Neural cell (in vitro differentiated cells): Measurements from ENCODE around the gene TM9SF3. TPM values are rescaled to one million over a fixed set of nuclear protein-coding genes. Genes with fewer than 3 reads are reported as not detected.
A peak's percentile ranks its signal among the peaks of the same experiment; 100 is the strongest.

Experiments used
- H2AFZ ChIP-seq: fragments of 200-600, 300-800 bp; sonication (generic), shearing (Covaris generic); 2 replicates; pipeline ENCODE4 v1.6.0; 2014; ENCODE audit warnings: low read depth, mild to moderate bottlenecking, antibody characterized with exemption, low read length, moderate library complexity
- H3F3A ChIP-seq: fragments of 200-600 bp; shearing (Covaris generic); 2 replicates; pipeline ENCODE4 v1.6.1; 2016; ENCODE audit warnings: mild to moderate bottlenecking, moderate library complexity, mixed read lengths, antibody characterized with exemption, low read length; ENCODE audit not compliant: insufficient read depth, poor library complexity, severe bottlenecking
- H3K27ac ChIP-seq: fragments of 200-600, 300-800 bp; sonication (generic), shearing (Covaris generic); 2 replicates; pipeline ENCODE4 v1.5.1; 2014; ENCODE audit warnings: mild to moderate bottlenecking, low read length, moderate library complexity
- H3K27me3 ChIP-seq: fragments of 300-800, 200-600 bp; sonication (generic), shearing (Covaris generic); 2 replicates; pipeline ENCODE4 v1.6.0; 2014; ENCODE audit warnings: mild to moderate bottlenecking, low read depth, low read length, moderate library complexity; ENCODE audit not compliant: insufficient read depth
- H3K36me3 ChIP-seq: fragments of 300-800, 200-600 bp; sonication (generic), shearing (Covaris generic); 2 replicates; pipeline ENCODE4 v1.5.1; 2014; ENCODE audit warnings: mild to moderate bottlenecking, antibody characterized with exemption, low read length, moderate library complexity; ENCODE audit not compliant: insufficient read depth
- H3K4me2 ChIP-seq: fragments of 300-800, 200-600 bp; sonication (generic), shearing (Covaris generic); 2 replicates; pipeline ENCODE4 v1.6.0; 2014; ENCODE audit warnings: mild to moderate bottlenecking, low read length
- H3K4me3 ChIP-seq: fragments of 300-800, 200-600 bp; sonication (generic), shearing (Covaris generic); 2 replicates; pipeline ENCODE4 v1.5.1; 2014; ENCODE audit warnings: mild to moderate bottlenecking, low read length, moderate library complexity
- H3K79me2 ChIP-seq: fragments of 200-600 bp; shearing (Covaris generic); replicated peaks from 2 replicates; pipeline ENCODE4 v1.6.0; 2014; ENCODE audit warnings: mild to moderate bottlenecking, low read length, moderate library complexity; ENCODE audit not compliant: insufficient read depth
- H3K9ac ChIP-seq: fragments of 300-800, 200-600 bp; sonication (generic), shearing (Covaris generic); 2 replicates; pipeline ENCODE4 v1.6.1; 2016; ENCODE audit warnings: mild to moderate bottlenecking, low read length, mixed read lengths
- H3K9me2 ChIP-seq: fragments of 200-600 bp; shearing (Covaris generic); 2 replicates; pipeline ENCODE4 v1.6.1; 2016; ENCODE audit warnings: mild to moderate bottlenecking, low read length, mixed read lengths; ENCODE audit not compliant: insufficient read depth
- H3K9me3 ChIP-seq: fragments of 200-600, 300-800 bp; sonication (generic), shearing (Covaris generic); 2 replicates; pipeline ENCODE4 v1.6.1; 2016; ENCODE audit warnings: mild to moderate bottlenecking, mixed run types, low read length, moderate library complexity, mixed read lengths
- H4K20me1 ChIP-seq: fragments of 200-600 bp; shearing (Covaris generic); 2 replicates; pipeline ENCODE4 v1.6.1; 2016; ENCODE audit warnings: mild to moderate bottlenecking, mixed run types; ENCODE audit not compliant: insufficient read depth
- EP300 ChIP-seq: fragments of 450-650 bp; conservative IDR thresholded peaks from 2 replicates; pipeline ENCODE4 v1.6.1; 2014; ENCODE audit warnings: antibody characterized with exemption, mild to moderate bottlenecking, moderate library complexity; ENCODE audit not compliant: poor library complexity, severe bottlenecking
- EZH2 ChIP-seq: fragments of 200-600, 300-800 bp; shearing (Covaris generic), sonication (generic); IDR thresholded peaks from 2 replicates; pipeline ENCODE4 v1.6.1; 2014; ENCODE audit warnings: antibody characterized with exemption, low read length, borderline replicate concordance, mild to moderate bottlenecking; ENCODE audit not compliant: insufficient read depth, poor library complexity, severe bottlenecking
- MXI1 ChIP-seq: fragments of 450-650 bp; conservative IDR thresholded peaks from 2 replicates; pipeline ENCODE4 v1.6.1; 2014; ENCODE audit warnings: antibody characterized with exemption, mild to moderate bottlenecking; ENCODE audit not compliant: poor library complexity, severe bottlenecking
- POLR2AphosphoS5 ChIP-seq: IDR thresholded peaks from 2 replicates; pipeline ENCODE4 v1.6.1; 2012
- RAD21 ChIP-seq: fragments of 450-650 bp; conservative IDR thresholded peaks from 2 replicates; pipeline ENCODE4 v1.6.1; 2014; ENCODE audit warnings: antibody characterized with exemption, mild to moderate bottlenecking, moderate library complexity
- SMC3 ChIP-seq: fragments of 450-650 bp; conservative IDR thresholded peaks from 2 replicates; pipeline ENCODE4 v1.6.1; 2014; ENCODE audit warnings: antibody characterized with exemption, mild to moderate bottlenecking, moderate library complexity; ENCODE audit not compliant: poor library complexity
- TAF1 ChIP-seq: IDR thresholded peaks from 2 replicates; pipeline ENCODE4 v1.6.1; 2012; ENCODE audit warnings: low read depth
- polyA plus RNA-seq: library from polyadenylated mRNA; depleted of rRNA; stranded (reverse); fragments of >200 nt; gene quantifications from 2 replicates; pipeline ENCODE4 v1.2.3, GENCODE V29; 2014
- TF ChIP-seq, protein P1 (sequence below): IDR thresholded peaks from 2 replicates; pipeline ENCODE4 v1.6.1; 2012; ENCODE audit warnings: borderline replicate concordance
- TF ChIP-seq, protein P2 (sequence below): fragments of 450-650 bp; IDR thresholded peaks from 2 replicates; pipeline ENCODE4 v1.5.1; 2014; ENCODE audit warnings: antibody characterized with exemption, mild to moderate bottlenecking, moderate library complexity; ENCODE audit not compliant: poor library complexity, severe bottlenecking

The TM9SF3 gene
- polyA plus RNA-seq, 1 donor from 2014 or later: 66.4 TPM

- Histone ChIP-seq H3K27ac (no peak overlapping the region), H2AFZ (no peak overlapping the region), H3F3A (no peaks in the 10 kb centered on the region), H3K9ac (no peak overlapping the region), H3K4me3 (no peak overlapping the region), H4K20me1 (no peaks in the 10 kb centered on the region), H3K27me3 (no peaks in the 10 kb centered on the region), H3K9me2 (no peaks in the 10 kb centered on the region), H3K79me2 (no peaks in the 10 kb centered on the region), H3K4me2 (no peak overlapping the region), H3K36me3 (no peaks in the 10 kb centered on the region), H3K9me3 (no peaks in the 10 kb centered on the region)
- TF ChIP-seq EP300: no peak
- no peak for TF ChIP-seq POLR2AphosphoS5
- TF ChIP-seq MXI1: no peak
- TF ChIP-seq RAD21: no peak
- TF ChIP-seq TAF1: no peak
- TF ChIP-seq, protein P1, sequence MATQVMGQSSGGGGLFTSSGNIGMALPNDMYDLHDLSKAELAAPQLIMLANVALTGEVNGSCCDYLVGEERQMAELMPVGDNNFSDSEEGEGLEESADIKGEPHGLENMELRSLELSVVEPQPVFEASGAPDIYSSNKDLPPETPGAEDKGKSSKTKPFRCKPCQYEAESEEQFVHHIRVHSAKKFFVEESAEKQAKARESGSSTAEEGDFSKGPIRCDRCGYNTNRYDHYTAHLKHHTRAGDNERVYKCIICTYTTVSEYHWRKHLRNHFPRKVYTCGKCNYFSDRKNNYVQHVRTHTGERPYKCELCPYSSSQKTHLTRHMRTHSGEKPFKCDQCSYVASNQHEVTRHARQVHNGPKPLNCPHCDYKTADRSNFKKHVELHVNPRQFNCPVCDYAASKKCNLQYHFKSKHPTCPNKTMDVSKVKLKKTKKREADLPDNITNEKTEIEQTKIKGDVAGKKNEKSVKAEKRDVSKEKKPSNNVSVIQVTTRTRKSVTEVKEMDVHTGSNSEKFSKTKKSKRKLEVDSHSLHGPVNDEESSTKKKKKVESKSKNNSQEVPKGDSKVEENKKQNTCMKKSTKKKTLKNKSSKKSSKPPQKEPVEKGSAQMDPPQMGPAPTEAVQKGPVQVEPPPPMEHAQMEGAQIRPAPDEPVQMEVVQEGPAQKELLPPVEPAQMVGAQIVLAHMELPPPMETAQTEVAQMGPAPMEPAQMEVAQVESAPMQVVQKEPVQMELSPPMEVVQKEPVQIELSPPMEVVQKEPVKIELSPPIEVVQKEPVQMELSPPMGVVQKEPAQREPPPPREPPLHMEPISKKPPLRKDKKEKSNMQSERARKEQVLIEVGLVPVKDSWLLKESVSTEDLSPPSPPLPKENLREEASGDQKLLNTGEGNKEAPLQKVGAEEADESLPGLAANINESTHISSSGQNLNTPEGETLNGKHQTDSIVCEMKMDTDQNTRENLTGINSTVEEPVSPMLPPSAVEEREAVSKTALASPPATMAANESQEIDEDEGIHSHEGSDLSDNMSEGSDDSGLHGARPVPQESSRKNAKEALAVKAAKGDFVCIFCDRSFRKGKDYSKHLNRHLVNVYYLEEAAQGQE: no peak
- TF ChIP-seq, protein P2, sequence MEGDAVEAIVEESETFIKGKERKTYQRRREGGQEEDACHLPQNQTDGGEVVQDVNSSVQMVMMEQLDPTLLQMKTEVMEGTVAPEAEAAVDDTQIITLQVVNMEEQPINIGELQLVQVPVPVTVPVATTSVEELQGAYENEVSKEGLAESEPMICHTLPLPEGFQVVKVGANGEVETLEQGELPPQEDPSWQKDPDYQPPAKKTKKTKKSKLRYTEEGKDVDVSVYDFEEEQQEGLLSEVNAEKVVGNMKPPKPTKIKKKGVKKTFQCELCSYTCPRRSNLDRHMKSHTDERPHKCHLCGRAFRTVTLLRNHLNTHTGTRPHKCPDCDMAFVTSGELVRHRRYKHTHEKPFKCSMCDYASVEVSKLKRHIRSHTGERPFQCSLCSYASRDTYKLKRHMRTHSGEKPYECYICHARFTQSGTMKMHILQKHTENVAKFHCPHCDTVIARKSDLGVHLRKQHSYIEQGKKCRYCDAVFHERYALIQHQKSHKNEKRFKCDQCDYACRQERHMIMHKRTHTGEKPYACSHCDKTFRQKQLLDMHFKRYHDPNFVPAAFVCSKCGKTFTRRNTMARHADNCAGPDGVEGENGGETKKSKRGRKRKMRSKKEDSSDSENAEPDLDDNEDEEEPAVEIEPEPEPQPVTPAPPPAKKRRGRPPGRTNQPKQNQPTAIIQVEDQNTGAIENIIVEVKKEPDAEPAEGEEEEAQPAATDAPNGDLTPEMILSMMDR: no peak
These were observed 5.1 kb upstream of the TM9SF3 start for GRCh38 chr10:96591946-96592345.

GRCh38 chr10:96588616-96589419 is 2.0 kb upstream of the TM9SF3 start:
- Histone ChIP-seq H3K4me3 (peak overlapping the region; percentile 94), H3K27ac (peak overlapping the region; percentile 4), H3K4me2 (peak overlapping the region; percentile 9), H3K9ac (no peak overlapping the region), H3F3A (no peaks in the 10 kb centered on the region), H3K27me3 (no peaks in the 10 kb centered on the region), H3K9me3 (no peaks in the 10 kb centered on the region), H3K36me3 (no peaks in the 10 kb centered on the region), H3K9me2 (no peaks in the 10 kb centered on the region), H4K20me1 (no peaks in the 10 kb centered on the region), H2AFZ (no peak overlapping the region), H3K79me2 (peaks cover 25% of the 10 kb centered on the region)
- TF ChIP-seq POLR2AphosphoS5 (no peak), TAF1 (no peak), SMC3 (no peak), EP300 (no peak), MXI1 (no peak), RAD21 (no peak), EZH2 (no peak)
- TF ChIP-seq, protein P2: no peak
- TF ChIP-seq, protein P1: no peak
